ENCODE data around the gene COPB1.
"Not testable (repeated sequence)": the region's sequence is repeated elsewhere in the genome, so short reads cannot be mapped to it uniquely, and the experiment has no call there.

The COPB1 gene

GRCh38 chr11:14499560-14500180 lies at the start of gene COPB1:
Gene COPB1 (minus strand): TSS chr11:14499811. CDS start chr11:14498928, 883 bp downstream.
- peak within 1 kb of the TSS; percentile 97 for H3K4me3 Mint-ChIP-seq
- peaks cover 16% of the 10 kb centered on the region for H3K4me1 Mint-ChIP-seq
- no peaks in the 10 kb centered on the region for H3K9me3 Mint-ChIP-seq
- ATAC-seq (ENCODE audit: low read depth) = peak; percentile 93
- H3K27ac Mint-ChIP-seq = peak within 1 kb of the TSS; percentile 95
- peak; percentile 84 to 87 for DNase-seq (ENCODE audit: low spot score in 2 of 2)
- H3K27me3 Mint-ChIP-seq = no peaks in the 10 kb centered on the region
- H3K36me3 Mint-ChIP-seq = peaks cover 15% of the 10 kb centered on the region

GRCh38 chr11:14547440-14547839 lies 47.8 kb upstream of the COPB1 start:
- Mint-ChIP-seq H3K9me3 (no peaks in the 10 kb centered on the region), H3K27me3 (no peaks in the 10 kb centered on the region), H3K4me3 (no peak overlapping the region), H3K36me3 (no peaks in the 10 kb centered on the region), H3K4me1 (no peaks in the 10 kb centered on the region), H3K27ac (no peak overlapping the region)
- no peak for DNase-seq (ENCODE audit: low spot score in 2 of 2)
- ATAC-seq (ENCODE audit: low read depth) = no peak

DNA sequence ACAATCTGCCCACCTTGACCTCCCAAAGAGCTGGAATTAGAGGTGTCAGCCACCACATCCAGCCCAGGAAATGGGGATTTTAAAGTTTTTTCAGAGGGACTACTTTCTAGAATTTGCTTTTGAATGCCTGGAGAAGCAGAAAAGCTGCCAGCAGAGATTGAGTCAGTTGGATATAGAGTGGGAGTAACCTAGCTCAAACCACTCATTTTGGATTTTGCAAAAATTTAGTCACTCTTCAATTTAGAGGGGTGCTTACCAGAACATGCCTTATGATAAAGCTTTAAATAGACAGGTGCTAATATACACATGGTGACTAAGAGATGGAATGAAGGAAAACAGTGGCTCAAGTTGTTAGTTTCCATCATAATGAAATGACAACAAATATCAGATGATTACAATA lies 47.1 kb upstream of the COPB1 start:
- Mint-ChIP-seq H3K36me3 (no peaks in the 10 kb centered on the region), H3K27me3 (no peaks in the 10 kb centered on the region), H3K4me3 (no peak overlapping the region), H3K4me1 (no peaks in the 10 kb centered on the region), H3K27ac (no peak overlapping the region), H3K9me3 (no peaks in the 10 kb centered on the region)
- DNase-seq (ENCODE audit: low spot score in 2 of 2) = no peak
- ATAC-seq (ENCODE audit: low read depth) = no peak

GRCh38 chr11:14544611-14545010 lies 45.0 kb upstream of the COPB1 start:
- Mint-ChIP-seq H3K4me1 (no peaks in the 10 kb centered on the region), H3K27ac (no peak overlapping the region), H3K4me3 (no peak overlapping the region)

DNA sequence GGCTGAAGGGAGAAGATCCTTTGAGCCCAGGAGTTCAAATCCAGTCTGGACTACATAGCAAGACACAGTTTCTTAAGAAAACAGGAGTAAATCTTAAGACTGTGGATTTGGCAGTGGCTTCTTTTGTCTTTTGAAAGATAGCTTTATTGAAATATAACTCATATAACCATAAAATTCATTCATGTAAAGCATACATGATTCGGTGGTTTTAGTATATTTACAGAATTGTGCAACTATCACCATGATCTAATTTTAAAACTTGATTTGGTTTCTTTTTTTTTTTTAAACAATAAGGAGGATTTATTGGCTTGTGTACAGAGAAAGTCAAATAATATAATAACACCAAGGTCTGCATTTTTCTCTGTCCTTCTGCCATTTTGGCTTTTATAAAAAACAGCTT lies 43.6 kb upstream of the COPB1 start:
- ATAC-seq (ENCODE audit: low read depth) = no peak
- H3K4me3 Mint-ChIP-seq = no peak overlapping the region
- H3K4me1 Mint-ChIP-seq = no peaks in the 10 kb centered on the region
- no peak overlapping the region for H3K27ac Mint-ChIP-seq
- no peaks in the 10 kb centered on the region for H3K36me3 Mint-ChIP-seq
- no peak for DNase-seq (ENCODE audit: low spot score in 2 of 2)
- H3K9me3 Mint-ChIP-seq = no peaks in the 10 kb centered on the region
- no peaks in the 10 kb centered on the region for H3K27me3 Mint-ChIP-seq

More at GRCh38 chr11:14544611-14545010, 45.0 kb upstream of the COPB1 start:
- Mint-ChIP-seq H3K27me3 (no peaks in the 10 kb centered on the region), H3K9me3 (no peaks in the 10 kb centered on the region), H3K36me3 (no peaks in the 10 kb centered on the region)
- no peak for ATAC-seq (ENCODE audit: low read depth)
- DNase-seq (ENCODE audit: low spot score in 2 of 2) = no peak

DNA sequence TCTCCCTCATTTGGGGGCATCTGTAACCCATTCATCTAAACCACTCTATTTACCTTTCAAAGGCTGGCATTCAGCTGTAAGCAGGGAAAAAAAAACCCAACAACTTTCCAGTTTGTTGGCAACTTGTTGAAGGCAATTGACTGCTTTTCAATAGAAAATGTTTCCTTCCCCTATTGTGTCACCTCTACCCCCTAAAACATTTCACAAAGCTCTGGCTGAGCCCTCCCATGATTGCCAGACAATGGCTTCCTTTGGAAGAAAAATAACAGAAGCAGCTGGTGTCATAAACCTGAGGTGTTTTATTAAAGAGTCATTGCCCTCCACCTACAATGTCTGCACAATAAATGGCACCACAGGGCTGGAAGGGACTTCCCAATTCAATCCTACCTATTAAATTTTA lies 42.7 kb upstream of the COPB1 start:
- Mint-ChIP-seq H3K4me1 (no peaks in the 10 kb centered on the region), H3K27me3 (no peaks in the 10 kb centered on the region), H3K27ac (no peak overlapping the region), H3K4me3 (no peak overlapping the region), H3K9me3 (no peaks in the 10 kb centered on the region), H3K36me3 (no peaks in the 10 kb centered on the region)
- ATAC-seq (ENCODE audit: low read depth) (no peak), DNase-seq (ENCODE audit: low spot score in 2 of 2) (no peak)

- H3K4me1 Mint-ChIP-seq = peaks cover 3% of the 10 kb centered on the region
- H3K4me3 Mint-ChIP-seq = no peak overlapping the region
- ATAC-seq (ENCODE audit: low read depth) = no peak
- H3K36me3 Mint-ChIP-seq = no peaks in the 10 kb centered on the region
- no peaks in the 10 kb centered on the region for H3K9me3 Mint-ChIP-seq
- no peak for DNase-seq (ENCODE audit: low spot score in 2 of 2)
- no peaks in the 10 kb centered on the region for H3K27me3 Mint-ChIP-seq
- no peak overlapping the region for H3K27ac Mint-ChIP-seq
Observed at GRCh38 chr11:14541192-14541947, 41.8 kb upstream of the COPB1 start.

DNA sequence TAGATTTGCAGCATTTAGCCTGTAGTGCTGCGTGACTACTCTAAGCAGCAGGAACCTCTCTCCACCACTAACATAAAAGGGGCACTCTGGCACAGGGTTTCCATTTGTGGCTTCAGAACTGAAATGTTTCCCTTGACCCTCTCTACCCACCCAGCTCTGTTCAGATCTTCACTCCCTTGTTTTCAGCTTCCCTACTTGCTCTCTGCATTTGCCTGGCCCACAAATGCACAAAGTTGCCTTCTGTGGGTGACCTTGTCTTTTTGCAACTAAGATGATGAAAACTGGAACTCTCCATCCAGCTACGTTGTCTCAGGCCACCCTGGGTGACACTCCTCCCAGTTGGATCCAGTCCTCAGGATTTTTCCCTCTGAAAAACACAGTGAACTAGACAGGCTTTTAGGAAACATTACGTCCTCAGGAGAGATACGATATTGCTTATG lies 40.4 kb upstream of the COPB1 start:
- no peaks in the 10 kb centered on the region for H3K9me3 Mint-ChIP-seq
- no peaks in the 10 kb centered on the region for H3K27me3 Mint-ChIP-seq
- DNase-seq (ENCODE audit: low spot score in 2 of 2) (no peak), ATAC-seq (ENCODE audit: low read depth) (no peak)
- no peak overlapping the region for H3K4me3 Mint-ChIP-seq
- peaks cover 3% of the 10 kb centered on the region for H3K4me1 Mint-ChIP-seq
- H3K27ac Mint-ChIP-seq = no peak overlapping the region
- H3K36me3 Mint-ChIP-seq = no peaks in the 10 kb centered on the region

DNA sequence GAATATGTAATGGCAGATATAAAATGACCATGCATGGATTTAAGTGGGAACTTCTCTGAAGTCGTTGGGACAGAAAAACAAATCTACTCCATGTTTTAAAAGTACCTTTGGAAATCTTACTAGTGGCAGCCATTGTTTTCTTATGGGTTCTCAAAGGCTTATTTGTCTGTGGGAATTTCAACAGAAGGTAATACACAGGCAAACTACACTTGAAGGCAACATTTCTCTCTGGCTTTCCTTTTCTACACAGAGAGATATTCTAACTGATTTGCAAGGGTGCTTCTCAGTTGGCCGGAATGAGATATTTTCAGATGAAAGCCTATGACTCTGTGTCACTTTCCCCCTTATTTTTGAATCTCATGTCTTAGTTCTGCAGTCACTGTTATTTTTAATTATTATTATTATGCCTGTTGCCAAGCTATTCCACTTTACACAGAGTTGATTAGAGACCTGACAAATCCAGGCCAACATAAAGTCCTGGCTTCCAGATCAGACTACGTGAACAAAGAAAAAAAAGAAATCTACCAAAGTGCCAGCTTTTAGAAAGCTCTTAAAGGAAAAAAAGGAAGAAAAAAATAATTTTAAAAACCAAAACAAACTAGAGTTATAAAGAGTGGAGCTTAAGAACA lies 39.4 kb upstream of the COPB1 start:
- no peak for DNase-seq (ENCODE audit: low spot score in 2 of 2)
- ATAC-seq (ENCODE audit: low read depth) = no peak
- Mint-ChIP-seq H3K27me3 (no peaks in the 10 kb centered on the region), H3K9me3 (no peaks in the 10 kb centered on the region), H3K4me1 (peaks cover 3% of the 10 kb centered on the region), H3K4me3 (no peak overlapping the region), H3K27ac (no peak overlapping the region), H3K36me3 (no peaks in the 10 kb centered on the region)

GRCh38 chr11:14538271-14538925 lies 38.8 kb upstream of the COPB1 start:
- Mint-ChIP-seq H3K4me1 (peaks cover 3% of the 10 kb centered on the region), H3K27me3 (no peaks in the 10 kb centered on the region), H3K9me3 (no peaks in the 10 kb centered on the region), H3K36me3 (no peaks in the 10 kb centered on the region), H3K27ac (no peak overlapping the region), H3K4me3 (no peak overlapping the region)
- ATAC-seq (ENCODE audit: low read depth) = no peak
- DNase-seq (ENCODE audit: low spot score in 2 of 2) = no peak

DNA sequence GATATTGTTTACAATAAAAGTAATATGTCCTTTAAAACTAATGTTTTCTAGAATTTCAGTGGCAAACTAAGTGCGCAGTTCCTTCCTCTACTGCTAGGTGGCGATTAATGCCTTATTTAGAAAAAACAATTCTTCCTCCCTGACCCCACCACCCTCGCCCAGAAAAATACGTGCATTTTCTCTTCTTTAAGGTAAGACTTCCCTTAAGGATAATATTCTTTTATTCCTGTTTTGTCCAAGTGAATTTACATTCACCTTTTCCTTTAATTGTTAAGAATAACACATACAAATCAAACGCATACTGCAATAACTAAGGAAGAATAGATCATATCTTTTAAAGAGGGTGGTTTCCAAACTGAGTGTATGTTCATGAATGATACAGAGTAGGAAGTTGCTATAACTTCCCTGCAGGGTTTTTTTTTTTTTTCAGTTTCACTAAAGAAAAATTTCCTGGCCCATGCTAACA lies 37.6 kb upstream of the COPB1 start:
- peak overlapping the region; percentile 73 for H3K27ac Mint-ChIP-seq
- H3K27me3 Mint-ChIP-seq = no peaks in the 10 kb centered on the region
- DNase-seq (ENCODE audit: low spot score in 2 of 2) (peak; percentile 26 to 38), ATAC-seq (ENCODE audit: low read depth) (peak; percentile 90)
- H3K36me3 Mint-ChIP-seq = no peaks in the 10 kb centered on the region
- H3K4me1 Mint-ChIP-seq = peaks cover 3% of the 10 kb centered on the region
- H3K4me3 Mint-ChIP-seq = peak overlapping the region; percentile 43
- no peaks in the 10 kb centered on the region for H3K9me3 Mint-ChIP-seq

- H3K9me3 Mint-ChIP-seq; H3K27ac Mint-ChIP-seq; H3K4me1 Mint-ChIP-seq; H3K4me3 Mint-ChIP-seq; H3K27me3 Mint-ChIP-seq; DNase-seq (ENCODE audit: low spot score in 2 of 2); H3K36me3 Mint-ChIP-seq; ATAC-seq (ENCODE audit: low read depth): not testable (repeated sequence)
Observed at GRCh38 chr11:14535166-14535565, 35.6 kb upstream of the COPB1 start.

GRCh38 chr11:14529951-14530350 lies 30.3 kb upstream of the COPB1 start:
- no peaks in the 10 kb centered on the region for H3K27me3 Mint-ChIP-seq
- no peaks in the 10 kb centered on the region for H3K4me1 Mint-ChIP-seq
- no peak for DNase-seq (ENCODE audit: low spot score in 2 of 2)
- no peak for ATAC-seq (ENCODE audit: low read depth)
- H3K27ac Mint-ChIP-seq = no peak overlapping the region
- no peaks in the 10 kb centered on the region for H3K36me3 Mint-ChIP-seq
- H3K9me3 Mint-ChIP-seq = no peaks in the 10 kb centered on the region
- H3K4me3 Mint-ChIP-seq = no peak overlapping the region

GRCh38 chr11:14529321-14529720 lies 29.7 kb upstream of the COPB1 start:
- Mint-ChIP-seq H3K9me3 (no peaks in the 10 kb centered on the region), H3K27me3 (no peaks in the 10 kb centered on the region), H3K4me1 (no peaks in the 10 kb centered on the region), H3K36me3 (no peaks in the 10 kb centered on the region), H3K27ac (no peak overlapping the region), H3K4me3 (no peak overlapping the region)
- ATAC-seq (ENCODE audit: low read depth) = no peak
- no peak for DNase-seq (ENCODE audit: low spot score in 2 of 2)

Measured in memory B cell (primary cell).